ENCODE data around the gene ATG2B. TPM values are rescaled to one million over a fixed set of nuclear protein-coding genes. Genes with fewer than 3 reads are reported as not detected.

ATG2B gene
- total RNA-seq, 4 donors from 2014 or later, result 17.1 to 56.6 (median 41.6) TPM

DNA sequence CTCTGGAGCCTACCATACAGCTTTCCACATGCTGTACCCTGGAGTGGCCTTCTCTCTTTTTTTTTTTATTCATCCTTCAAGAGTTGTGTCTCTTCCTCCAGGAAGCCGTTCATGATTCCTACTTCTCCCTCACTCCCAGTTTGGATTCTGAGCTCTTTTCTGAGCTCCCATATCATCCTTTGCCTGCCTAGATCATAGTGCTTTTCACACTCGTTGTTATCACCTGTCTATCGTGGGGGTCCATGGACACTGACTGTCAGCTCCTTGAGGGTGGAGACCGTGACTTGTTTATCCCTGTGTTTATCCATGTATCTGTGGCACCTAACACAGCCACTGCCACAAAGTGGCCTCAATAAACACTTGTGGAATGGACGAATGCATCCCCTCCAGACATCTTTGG, 35.8 kb upstream of the ATG2B start:
- Histone ChIP-seq H3K27me3 (no peaks in the 10 kb centered on the region), H3K27ac (no peak overlapping the region), H3K36me3 (no peaks in the 10 kb centered on the region), H3K9me3 (no peaks in the 10 kb centered on the region), H3K4me3 (no peak overlapping the region), H3K4me1 (no peaks in the 10 kb centered on the region)
- DNase-seq, result no peak
- intact Hi-C loops (cut with DNase I; ENCODE audit: low total_unique reads), result no loop called here
- TF ChIP-seq, protein P1, sequence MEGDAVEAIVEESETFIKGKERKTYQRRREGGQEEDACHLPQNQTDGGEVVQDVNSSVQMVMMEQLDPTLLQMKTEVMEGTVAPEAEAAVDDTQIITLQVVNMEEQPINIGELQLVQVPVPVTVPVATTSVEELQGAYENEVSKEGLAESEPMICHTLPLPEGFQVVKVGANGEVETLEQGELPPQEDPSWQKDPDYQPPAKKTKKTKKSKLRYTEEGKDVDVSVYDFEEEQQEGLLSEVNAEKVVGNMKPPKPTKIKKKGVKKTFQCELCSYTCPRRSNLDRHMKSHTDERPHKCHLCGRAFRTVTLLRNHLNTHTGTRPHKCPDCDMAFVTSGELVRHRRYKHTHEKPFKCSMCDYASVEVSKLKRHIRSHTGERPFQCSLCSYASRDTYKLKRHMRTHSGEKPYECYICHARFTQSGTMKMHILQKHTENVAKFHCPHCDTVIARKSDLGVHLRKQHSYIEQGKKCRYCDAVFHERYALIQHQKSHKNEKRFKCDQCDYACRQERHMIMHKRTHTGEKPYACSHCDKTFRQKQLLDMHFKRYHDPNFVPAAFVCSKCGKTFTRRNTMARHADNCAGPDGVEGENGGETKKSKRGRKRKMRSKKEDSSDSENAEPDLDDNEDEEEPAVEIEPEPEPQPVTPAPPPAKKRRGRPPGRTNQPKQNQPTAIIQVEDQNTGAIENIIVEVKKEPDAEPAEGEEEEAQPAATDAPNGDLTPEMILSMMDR (IDR thresholded peaks at IDR 0.05), result no peak
- no peak for TF ChIP-seq POLR2A (IDR thresholded peaks at IDR 0.05)

DNA sequence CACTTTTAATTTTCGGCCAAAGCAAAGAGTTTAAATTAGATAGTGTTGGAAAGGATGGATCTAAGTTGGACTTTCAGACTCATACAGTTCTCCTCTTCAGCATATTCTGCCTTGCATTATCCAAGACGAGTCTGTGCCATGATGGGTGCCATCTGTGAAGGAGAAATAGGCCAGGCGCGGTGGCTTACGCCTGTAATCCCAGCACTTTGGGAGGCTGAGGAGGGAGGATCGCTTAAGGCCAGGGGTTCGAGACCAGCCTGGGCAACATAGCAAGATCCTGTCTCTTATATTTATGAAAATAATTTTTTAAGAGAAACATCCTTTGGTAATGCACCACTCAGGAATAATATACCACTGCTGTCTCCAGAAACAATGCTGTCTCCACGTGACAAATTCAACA, 35.3 kb upstream of the ATG2B start:
- no peaks in the 10 kb centered on the region for H3K27me3 ChIP-seq
- no peak overlapping the region for H3K27ac ChIP-seq
- H3K4me1 ChIP-seq, result no peaks in the 10 kb centered on the region
- H3K9me3 ChIP-seq, result no peaks in the 10 kb centered on the region
- TF ChIP-seq POLR2A (IDR thresholded peaks at IDR 0.05), result no peak
- TF ChIP-seq, protein P1 (IDR thresholded peaks at IDR 0.05), result no peak
- DNase-seq, result no peak
- no peaks in the 10 kb centered on the region for H3K36me3 ChIP-seq
- intact Hi-C loops (cut with DNase I; ENCODE audit: low total_unique reads), result no loop called here
- H3K4me3 ChIP-seq, result no peak overlapping the region

DNA sequence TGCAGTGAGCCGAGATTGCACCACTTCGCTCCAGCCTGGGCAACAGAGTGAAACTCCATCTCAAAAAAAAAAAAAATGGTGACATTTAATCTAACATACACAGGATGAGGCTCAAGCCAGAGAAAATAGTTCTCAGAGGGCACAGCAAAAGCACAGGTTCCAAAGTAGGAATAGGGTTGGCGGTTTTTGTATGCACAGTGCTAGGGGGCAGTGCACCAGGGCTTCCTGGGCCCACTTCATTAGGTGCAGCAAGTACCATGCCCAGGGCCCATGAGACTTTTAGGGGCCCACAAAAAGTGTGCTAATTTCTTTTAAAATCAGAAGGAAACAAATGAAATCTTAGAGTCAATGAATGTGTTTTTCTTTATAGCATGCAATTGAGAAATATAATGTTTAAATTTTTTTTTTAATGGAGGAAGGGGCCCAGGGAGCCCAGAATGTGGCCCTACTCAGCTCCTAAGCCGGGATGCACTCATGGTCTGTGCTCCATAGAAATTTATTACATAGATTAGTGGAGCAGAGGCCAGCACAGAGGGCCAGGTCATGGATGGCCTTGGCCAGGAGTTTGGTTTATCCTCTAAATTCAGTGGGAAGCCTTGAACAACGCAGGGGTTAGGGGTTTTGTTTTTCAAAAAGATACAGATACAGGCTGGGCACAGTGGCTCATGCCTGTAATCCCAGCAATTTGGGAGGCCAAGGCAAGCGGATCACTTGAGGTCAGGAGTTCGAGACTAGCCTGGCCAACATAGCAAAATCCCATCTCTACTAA, 31.1 kb upstream of the ATG2B start:
- H3K4me1 ChIP-seq, result no peaks in the 10 kb centered on the region
- no peaks in the 10 kb centered on the region for H3K36me3 ChIP-seq
- TF ChIP-seq, protein P1 (IDR thresholded peaks at IDR 0.05), result no peak
- TF ChIP-seq POLR2A (IDR thresholded peaks at IDR 0.05), result no peak
- no peak overlapping the region for H3K27ac ChIP-seq
- intact Hi-C loops (cut with DNase I; ENCODE audit: low total_unique reads), result no loop called here
- H3K9me3 ChIP-seq, result no peaks in the 10 kb centered on the region
- H3K4me3 ChIP-seq, result no peak overlapping the region
- DNase-seq, result no peak
- H3K27me3 ChIP-seq, result no peaks in the 10 kb centered on the region

DNA sequence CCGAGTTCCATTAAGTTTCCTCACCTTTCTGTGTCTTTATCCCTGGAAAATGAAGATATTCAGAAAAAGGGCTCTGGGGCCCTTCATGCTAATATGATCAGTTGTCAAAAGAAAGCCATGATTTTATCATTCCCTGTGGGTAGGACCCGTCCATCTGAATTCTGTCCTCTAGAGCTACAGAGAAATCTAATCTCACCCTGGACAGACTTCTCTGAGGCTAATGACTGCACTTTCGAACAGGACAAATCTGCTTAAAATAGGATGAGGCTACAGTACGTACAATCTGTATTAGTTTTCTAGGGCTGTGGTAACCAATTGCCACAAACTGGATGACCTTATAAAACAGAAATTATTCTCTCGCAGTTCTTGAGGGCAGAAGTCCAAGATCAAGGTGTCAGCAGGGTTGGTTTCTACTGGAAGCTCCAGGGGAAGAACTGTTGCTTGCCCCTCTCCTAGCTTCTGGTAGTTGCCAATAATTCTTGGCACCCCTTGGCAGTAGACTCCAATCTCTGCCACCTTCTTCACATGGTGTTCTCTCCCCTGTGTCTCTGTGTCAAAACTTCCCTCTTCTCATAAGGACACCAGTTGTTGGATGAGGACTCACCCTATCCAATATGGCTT, 30.0 kb upstream of the ATG2B start:
- intact Hi-C loops (cut with DNase I; ENCODE audit: low total_unique reads), result no loop called here
- no peak overlapping the region for H3K4me3 ChIP-seq
- no peaks in the 10 kb centered on the region for H3K4me1 ChIP-seq
- no peaks in the 10 kb centered on the region for H3K27me3 ChIP-seq
- H3K9me3 ChIP-seq, result no peaks in the 10 kb centered on the region
- no peak overlapping the region for H3K27ac ChIP-seq
- no peak for DNase-seq
- no peaks in the 10 kb centered on the region for H3K36me3 ChIP-seq
- TF ChIP-seq POLR2A (IDR thresholded peaks at IDR 0.05), result no peak
- TF ChIP-seq, protein P1 (IDR thresholded peaks at IDR 0.05), result no peak
